B cell (primary cell): Measurements from ENCODE around the gene DAP.

Experiments used
- EZH2 ChIP-seq: IDR thresholded peaks from 2 replicates; pipeline ENCODE4 v1.6.1; 2012; ENCODE audit warnings: borderline replicate concordance, low read depth, mild to moderate bottlenecking, moderate library complexity, low read length; ENCODE audit not compliant: insufficient read depth, poor library complexity, severe bottlenecking
- TF ChIP-seq, protein P1 (sequence below): fragments of 200-600 bp; IDR thresholded peaks from one replicate; pipeline ENCODE4 v1.8.0; 2022; ENCODE audit warnings: antibody characterized with exemption, mild to moderate bottlenecking

GRCh38 chr5:10772901-10773585 lies 12.0 kb upstream of the DAP start:
- TF ChIP-seq, protein P1, sequence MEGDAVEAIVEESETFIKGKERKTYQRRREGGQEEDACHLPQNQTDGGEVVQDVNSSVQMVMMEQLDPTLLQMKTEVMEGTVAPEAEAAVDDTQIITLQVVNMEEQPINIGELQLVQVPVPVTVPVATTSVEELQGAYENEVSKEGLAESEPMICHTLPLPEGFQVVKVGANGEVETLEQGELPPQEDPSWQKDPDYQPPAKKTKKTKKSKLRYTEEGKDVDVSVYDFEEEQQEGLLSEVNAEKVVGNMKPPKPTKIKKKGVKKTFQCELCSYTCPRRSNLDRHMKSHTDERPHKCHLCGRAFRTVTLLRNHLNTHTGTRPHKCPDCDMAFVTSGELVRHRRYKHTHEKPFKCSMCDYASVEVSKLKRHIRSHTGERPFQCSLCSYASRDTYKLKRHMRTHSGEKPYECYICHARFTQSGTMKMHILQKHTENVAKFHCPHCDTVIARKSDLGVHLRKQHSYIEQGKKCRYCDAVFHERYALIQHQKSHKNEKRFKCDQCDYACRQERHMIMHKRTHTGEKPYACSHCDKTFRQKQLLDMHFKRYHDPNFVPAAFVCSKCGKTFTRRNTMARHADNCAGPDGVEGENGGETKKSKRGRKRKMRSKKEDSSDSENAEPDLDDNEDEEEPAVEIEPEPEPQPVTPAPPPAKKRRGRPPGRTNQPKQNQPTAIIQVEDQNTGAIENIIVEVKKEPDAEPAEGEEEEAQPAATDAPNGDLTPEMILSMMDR = no peak
- TF ChIP-seq EZH2 = no peak
